ENCODE results near the gene MBNL2. TPM values are rescaled to one million over a fixed set of nuclear protein-coding genes. Genes with fewer than 3 reads are reported as not detected.
A peak's percentile ranks its signal among the peaks of the same experiment; 100 is the strongest.
"Not testable (repeated sequence)": the region's sequence is repeated elsewhere in the genome, so short reads cannot be mapped to it uniquely, and the experiment has no call there.

The MBNL2 gene
- total RNA-seq, 2 donors from 2014 or later, result 59.6 to 67.7 TPM

DNA sequence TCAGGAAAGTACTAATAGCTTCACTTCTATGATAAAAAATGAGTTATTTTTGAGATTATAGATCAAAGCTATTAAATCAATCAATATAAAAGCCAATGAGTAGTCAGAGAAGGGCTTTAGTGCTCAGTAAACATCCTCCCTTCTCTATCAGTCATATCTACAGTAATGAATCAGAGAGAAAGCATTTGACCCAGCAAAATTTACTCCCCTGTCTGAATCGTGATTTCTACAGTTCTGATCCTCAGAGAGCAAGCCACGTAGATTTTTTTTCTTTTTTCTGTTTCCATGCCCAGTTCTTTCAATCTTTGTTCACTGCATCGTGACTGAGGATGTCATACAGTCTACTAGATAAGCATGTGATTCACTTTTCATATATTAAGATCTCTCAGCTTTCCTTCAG, 16.2 kb upstream of the MBNL2 start:
- no peak for TF ChIP-seq CTCF (IDR thresholded peaks at IDR 0.05)
- H3K9me3 ChIP-seq, result no peaks in the 10 kb centered on the region
- no peaks in the 10 kb centered on the region for H3K36me3 ChIP-seq
- H3K4me1 ChIP-seq (ENCODE audit: control insufficient read depth in 1 of 2, low read depth in 2 of 2), result no peaks in the 10 kb centered on the region
- H3K27me3 ChIP-seq (replicated peaks; ENCODE audit: insufficient read depth), result no peaks in the 10 kb centered on the region
- DNase-seq (ENCODE audit: low spot score) (no peak), ATAC-seq (ENCODE audit: insufficient number of reproducible peaks, low FRiP score, low read depth) (no peak)
- no peak overlapping the region for H3K27ac ChIP-seq
- no peak overlapping the region for H3K4me3 ChIP-seq

DNA sequence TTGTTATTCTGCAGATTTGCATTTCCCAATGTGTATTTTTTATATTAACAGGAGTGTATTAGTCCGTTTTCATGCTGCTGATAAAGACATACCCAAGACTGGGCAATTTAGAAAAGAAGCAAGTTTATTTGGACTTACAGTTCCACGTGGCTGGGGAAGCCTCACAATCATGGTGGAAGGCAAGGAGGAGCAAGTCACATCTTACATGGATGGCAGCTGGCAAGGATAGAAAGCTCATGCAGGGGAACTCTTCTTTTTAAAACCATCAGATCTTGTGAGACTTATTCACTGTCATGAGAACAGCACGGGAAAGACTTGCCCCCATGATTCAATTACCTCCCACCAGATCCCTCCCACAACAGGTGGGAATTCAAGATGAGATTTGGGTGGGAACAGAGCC, 14.9 kb upstream of the MBNL2 start:
- not testable (repeated sequence) for ATAC-seq (ENCODE audit: insufficient number of reproducible peaks, low FRiP score, low read depth); H3K4me3 ChIP-seq; H3K27ac ChIP-seq; H3K4me1 ChIP-seq (ENCODE audit: control insufficient read depth in 1 of 2, low read depth in 2 of 2); H3K27me3 ChIP-seq (replicated peaks; ENCODE audit: insufficient read depth); H3K36me3 ChIP-seq; DNase-seq (ENCODE audit: low spot score); H3K9me3 ChIP-seq

DNA sequence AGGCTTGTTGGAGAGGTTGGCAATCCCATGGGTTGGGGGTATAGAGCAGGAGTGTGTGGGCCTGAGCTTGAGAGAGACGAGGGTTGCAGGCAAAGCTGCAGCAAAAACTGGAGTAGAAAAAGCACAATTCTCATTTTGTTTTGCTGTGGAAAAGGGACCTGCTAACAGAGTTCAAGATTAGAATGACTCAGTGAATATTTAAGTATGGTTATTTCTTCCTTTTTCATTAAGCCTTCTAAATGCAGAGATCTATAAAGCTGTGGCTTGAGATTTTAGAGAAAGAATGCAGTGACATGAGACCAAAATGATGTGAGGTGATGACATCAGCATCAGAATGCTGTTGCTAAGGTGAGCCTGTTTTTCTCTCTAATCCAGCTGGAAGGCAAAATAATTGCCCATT, 10.8 kb upstream of the MBNL2 start:
- H3K27me3 ChIP-seq (replicated peaks; ENCODE audit: insufficient read depth), result no peaks in the 10 kb centered on the region
- no peak for DNase-seq (ENCODE audit: low spot score)

DNA sequence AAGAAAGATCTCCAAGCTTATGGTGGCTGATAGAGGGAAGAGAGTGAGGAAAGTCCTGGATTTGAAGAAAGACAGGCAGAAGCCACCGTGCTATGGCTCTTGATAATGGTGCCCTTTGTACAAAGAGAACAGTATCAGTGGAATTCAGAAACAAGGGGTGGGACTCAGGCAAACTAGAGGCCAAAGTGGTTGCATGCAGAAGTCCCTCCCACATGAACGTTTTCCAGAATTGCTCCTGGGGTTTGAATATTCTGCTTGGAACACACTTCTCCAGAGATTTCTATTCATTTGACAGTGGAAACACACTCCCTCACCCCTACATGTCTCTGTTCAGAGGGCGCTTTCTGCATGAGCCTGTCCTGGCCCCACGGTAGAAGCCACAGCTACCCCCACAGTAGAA, 10.1 kb upstream of the MBNL2 start:
- Histone ChIP-seq H3K4me1 (ENCODE audit: control insufficient read depth in 1 of 2, low read depth in 2 of 2) (no peaks in the 10 kb centered on the region), H3K4me3 (no peak overlapping the region), H3K27me3 (replicated peaks; ENCODE audit: insufficient read depth) (no peaks in the 10 kb centered on the region), H3K36me3 (no peaks in the 10 kb centered on the region), H3K9me3 (no peaks in the 10 kb centered on the region), H3K27ac (no peak overlapping the region)
- DNase-seq (ENCODE audit: low spot score), result no peak
- TF ChIP-seq CTCF (IDR thresholded peaks at IDR 0.05), result no peak
- no peak for ATAC-seq (ENCODE audit: insufficient number of reproducible peaks, low FRiP score, low read depth)

More for the DNA sequence above, 10.8 kb upstream of the MBNL2 start:
- Histone ChIP-seq H3K4me3 (no peak overlapping the region), H3K36me3 (no peaks in the 10 kb centered on the region), H3K4me1 (ENCODE audit: control insufficient read depth in 1 of 2, low read depth in 2 of 2) (no peaks in the 10 kb centered on the region), H3K9me3 (no peaks in the 10 kb centered on the region), H3K27ac (no peak overlapping the region)
- no peak for ATAC-seq (ENCODE audit: insufficient number of reproducible peaks, low FRiP score, low read depth)
- TF ChIP-seq CTCF (IDR thresholded peaks at IDR 0.05), result no peak

DNA sequence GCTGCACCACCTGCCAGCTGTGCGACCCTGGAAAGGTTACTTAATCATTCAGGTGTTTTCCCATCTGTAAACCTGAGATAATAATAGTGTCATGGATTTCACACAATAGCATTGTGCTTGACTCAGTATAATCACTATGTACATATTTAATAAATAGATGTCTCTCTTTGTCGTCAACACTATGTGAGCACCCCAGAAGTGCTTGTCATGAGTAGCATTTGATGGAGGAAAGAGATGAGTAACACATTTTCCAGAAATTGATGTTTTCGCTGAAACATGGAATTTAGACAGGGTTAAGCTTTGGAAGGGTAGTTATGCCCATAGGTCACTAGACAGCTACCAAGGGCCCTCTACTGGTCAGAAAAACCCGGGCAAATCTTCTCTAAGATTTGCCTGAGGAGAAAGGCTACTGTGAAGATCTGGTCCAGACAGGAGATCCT, 9.5 kb upstream of the MBNL2 start:
- Histone ChIP-seq H3K4me3 (no peak overlapping the region), H3K9me3 (no peaks in the 10 kb centered on the region), H3K27ac (no peak overlapping the region), H3K27me3 (replicated peaks; ENCODE audit: insufficient read depth) (no peaks in the 10 kb centered on the region), H3K36me3 (no peaks in the 10 kb centered on the region), H3K4me1 (ENCODE audit: control insufficient read depth in 1 of 2, low read depth in 2 of 2) (no peaks in the 10 kb centered on the region)
- DNase-seq (ENCODE audit: low spot score) (no peak), ATAC-seq (ENCODE audit: insufficient number of reproducible peaks, low FRiP score, low read depth) (no peak)
- peak; percentile 34 for TF ChIP-seq CTCF (IDR thresholded peaks at IDR 0.05)

- Histone ChIP-seq H3K4me3 (no peak overlapping the region), H3K9me3 (no peaks in the 10 kb centered on the region), H3K4me1 (ENCODE audit: control insufficient read depth in 1 of 2, low read depth in 2 of 2) (no peaks in the 10 kb centered on the region), H3K27ac (no peak overlapping the region), H3K27me3 (replicated peaks; ENCODE audit: insufficient read depth) (no peaks in the 10 kb centered on the region), H3K36me3 (no peaks in the 10 kb centered on the region)
- TF ChIP-seq CTCF (IDR thresholded peaks at IDR 0.05), result no peak
- no peak for ATAC-seq (ENCODE audit: insufficient number of reproducible peaks, low FRiP score, low read depth)
- no peak for DNase-seq (ENCODE audit: low spot score)
Measured at GRCh38 chr13:97214921-97215320, 7.2 kb upstream of the MBNL2 start.
